ENCODE data around the gene CCDC51.

The CCDC51 gene

DNA sequence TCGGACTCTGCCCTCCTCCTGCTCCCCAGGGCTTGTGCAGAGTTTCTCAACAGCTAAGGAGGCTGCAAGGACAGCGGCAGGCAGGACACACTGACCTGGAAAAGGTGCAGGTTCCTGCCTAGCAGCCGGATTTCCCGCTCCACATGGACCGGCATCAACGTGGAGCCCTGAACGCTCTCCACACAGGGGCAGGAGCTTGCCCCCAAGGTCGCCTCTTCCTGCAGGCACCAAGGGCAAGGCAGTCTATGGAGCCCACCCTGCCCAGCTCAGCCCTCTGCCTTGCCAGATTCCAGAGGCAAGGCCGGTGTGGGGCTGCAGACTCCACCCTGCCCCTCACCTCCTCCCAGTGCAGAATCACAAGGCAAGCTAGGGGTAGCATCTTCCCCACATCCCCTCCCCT is 20.8 kb downstream of the CCDC51 start:
- DNase-seq (ENCODE audit: low spot score) = no peak

DNA sequence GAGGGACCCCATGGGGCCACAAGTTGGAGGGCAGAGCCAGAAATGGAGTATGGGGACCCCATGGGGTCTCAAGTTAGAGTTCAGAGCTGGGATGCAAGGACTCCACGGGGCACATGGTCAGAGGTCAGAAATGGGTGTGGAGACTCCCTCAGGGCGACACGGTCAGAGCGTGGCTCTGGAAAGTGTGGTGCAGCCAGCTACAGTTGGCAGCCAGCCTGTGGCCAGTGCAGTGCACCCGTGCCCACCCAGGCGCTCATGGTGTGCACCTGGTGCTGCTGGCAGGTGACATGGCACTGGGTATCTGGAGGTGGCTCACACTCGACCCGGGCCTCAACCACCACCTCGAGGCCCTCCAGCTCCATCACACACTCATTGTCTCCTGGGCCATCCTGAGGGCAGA is 21.3 kb downstream of the CCDC51 start:
- no peak for DNase-seq (ENCODE audit: low spot score)

DNA sequence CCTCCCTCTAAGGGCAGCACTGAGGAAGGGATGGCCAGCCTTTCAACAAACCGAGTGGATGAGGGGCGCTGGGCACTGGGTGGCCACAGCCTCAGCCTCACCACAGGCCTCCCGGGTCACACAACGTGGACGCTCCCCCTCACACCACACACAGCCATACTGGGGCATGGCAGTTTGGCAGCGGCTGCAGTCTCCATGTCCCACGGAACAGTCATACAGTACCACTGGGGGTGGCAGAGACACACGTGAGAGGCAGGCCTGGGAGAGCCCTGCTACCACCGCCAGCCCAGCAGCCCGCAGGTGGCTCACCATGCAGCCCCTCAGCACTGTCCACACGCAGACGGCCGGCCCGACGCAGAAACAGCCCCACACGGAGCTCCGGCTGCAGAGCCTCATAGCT is 21.8 kb downstream of the CCDC51 start:
- DNase-seq (ENCODE audit: low spot score) = no peak

DNA sequence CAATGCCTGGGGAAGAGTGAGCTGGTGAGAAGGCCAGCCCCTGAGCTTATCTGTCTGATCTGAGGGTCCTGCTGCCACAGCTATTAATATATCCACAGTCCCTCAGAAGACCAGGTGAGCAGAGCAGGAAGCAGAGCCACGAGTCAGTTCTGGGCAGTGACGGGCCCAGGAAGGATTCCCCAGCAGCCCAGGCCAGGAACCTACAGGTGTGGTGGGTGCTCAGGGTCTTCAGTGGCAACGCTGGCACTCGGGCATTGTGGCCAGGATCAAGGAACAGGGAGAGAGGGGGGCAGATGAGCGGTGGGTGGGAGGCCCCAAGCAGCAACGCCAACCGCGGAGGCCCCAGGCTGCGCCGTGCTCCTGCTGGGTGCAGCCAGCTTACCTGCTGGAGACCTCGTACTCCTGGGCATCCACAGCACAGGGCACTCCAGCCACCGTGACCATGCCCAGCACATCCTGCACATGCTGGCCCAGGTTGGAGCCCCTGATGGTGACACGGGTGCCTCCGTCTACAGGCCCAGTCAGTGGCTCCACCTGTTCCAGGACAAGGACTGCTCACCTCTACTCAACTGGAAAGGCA is 22.3 kb downstream of the CCDC51 start:
- no peak for DNase-seq (ENCODE audit: low spot score)

DNA sequence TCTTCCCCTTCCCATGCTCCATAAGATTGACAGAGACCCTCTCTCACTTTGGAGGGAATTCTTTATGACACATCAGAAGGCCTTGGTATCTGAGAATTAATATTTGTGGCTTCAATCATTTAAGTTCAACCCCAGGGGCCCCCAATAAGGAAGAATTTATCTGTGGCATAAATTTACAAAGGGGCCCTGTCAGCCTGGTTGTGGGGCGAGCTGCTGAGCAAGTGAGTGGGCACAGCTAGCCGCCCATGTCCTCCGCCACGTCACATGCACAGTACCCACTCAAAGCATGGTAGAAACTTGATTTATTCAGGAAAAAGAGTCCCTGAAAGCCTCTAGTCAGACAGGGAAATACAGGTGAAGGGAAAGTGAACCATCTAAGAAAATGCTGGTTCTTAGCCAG is 23.4 kb downstream of the CCDC51 start:
- DNase-seq (ENCODE audit: low spot score) = no peak

DNA sequence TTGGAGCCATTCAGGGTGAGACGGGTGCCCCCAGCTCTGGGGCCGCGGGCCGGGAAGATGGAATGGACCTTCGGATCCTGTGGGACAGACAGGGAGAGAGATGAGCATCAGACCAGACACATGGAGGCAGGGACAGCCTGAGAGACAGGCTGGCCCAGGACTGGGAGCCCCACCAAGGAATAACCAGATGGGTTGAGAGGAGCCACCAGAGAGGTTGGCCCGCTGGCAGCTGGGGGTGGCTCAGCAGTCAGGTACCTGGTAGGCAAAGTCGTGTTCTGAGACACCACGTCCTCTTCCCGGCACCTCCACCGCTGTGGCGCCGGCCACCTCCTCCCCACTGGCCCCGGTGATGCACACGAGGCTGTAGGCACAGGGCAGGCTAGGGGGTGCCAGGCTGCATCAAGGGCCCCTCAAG is 23.8 kb downstream of the CCDC51 start:
- no peak for DNase-seq (ENCODE audit: low spot score)

DNA sequence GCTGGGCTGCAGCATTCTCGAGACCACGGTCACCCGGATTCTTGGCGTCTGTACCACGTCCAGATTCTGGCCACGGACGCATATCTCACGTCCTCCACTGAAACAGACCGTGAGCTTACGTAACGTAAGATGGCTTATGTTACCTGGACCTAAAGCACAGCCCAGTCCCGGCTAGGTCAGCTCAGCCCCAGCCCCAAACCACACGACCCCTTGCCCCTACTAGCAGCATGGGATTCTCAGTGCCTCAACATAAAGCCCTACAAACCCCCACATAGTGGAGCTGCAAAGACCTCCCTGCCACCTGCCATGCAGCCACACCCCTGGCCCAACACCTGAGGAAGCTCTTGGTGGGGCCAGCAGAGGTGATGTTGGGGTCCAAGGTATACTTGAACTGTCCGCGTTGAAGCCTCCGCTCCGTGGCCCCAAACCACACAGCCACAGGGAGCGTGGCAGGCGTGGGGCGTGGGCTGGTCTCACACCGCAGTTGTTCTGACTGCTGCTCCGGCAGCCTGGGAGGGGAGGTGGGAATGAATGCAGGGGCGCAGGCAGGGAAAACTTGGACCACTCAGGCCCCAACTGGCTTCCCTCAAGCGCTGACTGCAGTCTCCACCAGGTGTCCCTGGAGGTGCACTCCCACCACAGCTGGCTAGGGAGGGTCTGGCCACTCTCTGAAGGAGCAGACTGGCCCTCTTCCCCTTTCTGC is 24.5 kb downstream of the CCDC51 start:
- no peak for DNase-seq (ENCODE audit: low spot score)

DNA sequence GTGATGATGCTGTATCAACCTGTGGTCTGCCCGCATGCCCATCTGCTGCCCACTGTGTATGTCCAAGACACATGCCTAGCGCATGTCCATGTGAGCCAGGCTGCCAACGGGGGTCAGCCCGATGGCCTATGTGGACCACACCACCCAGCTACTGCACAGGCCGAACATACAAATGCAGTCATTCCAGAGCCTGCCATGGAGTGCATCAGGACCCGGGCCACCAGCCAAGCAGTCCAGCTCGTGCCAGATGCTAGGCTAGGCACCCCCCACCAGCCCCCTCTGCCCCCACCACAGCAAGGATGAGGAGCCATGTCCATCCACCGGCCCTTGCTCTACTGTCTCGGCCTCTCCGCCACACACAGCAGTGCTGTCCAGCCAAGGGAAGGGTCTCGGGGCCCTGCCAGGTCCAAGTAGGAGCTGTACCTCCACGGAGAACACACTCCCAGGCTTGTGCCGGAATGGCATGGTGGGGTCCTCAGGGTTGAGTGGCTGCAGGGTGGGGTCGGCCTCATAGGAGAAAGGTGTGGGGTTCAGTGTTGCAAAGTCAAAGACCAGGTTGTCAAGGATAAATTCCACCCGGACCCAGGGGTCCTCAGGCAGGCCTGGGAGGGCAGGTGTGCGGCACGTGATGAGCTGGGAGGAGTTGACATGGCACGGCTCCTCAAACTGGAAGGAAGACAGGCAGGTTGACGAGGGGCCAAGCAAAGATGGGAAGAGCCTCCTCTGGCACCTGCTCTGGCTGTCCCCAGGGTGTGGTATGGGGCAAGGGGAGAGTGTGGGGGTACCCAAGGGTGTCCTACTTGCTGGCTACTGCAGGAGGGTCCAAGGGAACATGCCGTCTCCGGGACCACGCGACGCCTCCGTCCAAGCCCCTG is 25.3 kb downstream of the CCDC51 start:
- no peak for DNase-seq (ENCODE audit: low spot score)

DNA sequence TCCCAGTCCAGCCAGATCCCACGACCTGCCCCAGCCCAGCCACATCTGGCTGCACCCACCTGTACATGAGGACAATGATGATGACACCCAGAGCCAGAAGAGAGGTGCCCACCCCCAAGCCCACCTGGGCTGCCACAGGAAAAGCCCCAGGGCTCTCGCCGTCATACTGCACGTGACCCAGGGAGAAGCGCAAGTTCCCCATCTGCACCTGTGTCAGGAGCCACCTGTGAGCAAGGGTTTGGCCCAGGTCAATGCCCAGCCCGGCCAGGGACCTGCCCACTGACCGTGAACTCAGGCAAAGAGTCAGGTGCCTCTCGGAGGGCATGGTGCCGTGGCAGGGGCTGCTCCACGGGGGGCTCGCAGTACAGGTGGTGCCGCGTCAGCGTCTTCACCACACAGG is 26.3 kb downstream of the CCDC51 start:
- no peak for DNase-seq (ENCODE audit: low spot score)

DNA sequence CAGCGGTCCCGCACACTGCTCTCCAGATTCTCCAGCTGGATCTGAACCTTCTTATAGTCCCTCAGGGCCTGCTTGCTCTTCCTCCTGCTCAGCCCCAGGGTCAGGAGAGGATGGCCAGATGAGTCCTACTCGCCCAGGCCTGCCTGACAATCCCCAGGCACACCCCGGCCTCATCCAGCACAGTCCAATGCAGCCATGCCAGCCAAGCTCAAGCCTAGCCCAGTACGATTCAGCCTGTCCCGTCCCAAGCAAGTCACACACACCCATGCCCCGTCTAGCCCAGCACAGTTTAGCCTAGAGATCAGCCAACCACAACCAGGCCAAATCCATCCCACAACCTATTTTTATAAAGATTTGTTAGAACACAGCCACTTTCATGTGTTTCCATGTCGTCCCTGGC is 26.8 kb downstream of the CCDC51 start:
- no peak for DNase-seq (ENCODE audit: low spot score)

DNA sequence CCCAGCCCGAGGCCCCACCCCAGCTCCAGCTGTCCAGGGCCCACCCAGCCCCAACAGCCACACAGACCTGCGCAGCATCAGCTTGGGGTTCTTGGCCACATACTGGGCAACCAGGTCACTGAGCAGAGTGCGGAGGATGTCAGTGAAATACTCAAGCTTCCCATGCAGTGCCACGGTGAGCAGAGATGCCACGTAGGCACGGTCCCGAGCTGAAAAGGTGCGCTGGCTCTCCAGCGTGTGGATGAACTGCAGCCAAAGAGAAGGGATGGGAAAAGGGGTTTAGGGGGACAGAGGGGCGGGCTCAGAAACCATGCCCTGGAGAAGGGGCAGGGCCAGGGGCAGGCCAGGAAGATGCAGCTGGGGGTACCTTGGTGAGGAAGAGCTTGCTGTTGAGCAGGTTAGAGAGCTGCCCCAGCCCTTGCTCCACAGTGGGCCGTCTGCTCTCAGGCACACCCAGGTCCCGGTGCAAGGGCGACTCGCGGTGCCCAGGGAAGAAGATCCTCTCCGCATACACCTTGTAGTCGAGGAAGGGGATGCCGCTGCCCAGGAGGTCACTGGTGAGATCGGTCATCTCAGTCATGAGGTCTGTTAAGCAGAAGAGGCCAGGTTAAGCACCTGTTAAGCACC is 27.4 kb downstream of the CCDC51 start:
- no peak for DNase-seq (ENCODE audit: low spot score)

DNA sequence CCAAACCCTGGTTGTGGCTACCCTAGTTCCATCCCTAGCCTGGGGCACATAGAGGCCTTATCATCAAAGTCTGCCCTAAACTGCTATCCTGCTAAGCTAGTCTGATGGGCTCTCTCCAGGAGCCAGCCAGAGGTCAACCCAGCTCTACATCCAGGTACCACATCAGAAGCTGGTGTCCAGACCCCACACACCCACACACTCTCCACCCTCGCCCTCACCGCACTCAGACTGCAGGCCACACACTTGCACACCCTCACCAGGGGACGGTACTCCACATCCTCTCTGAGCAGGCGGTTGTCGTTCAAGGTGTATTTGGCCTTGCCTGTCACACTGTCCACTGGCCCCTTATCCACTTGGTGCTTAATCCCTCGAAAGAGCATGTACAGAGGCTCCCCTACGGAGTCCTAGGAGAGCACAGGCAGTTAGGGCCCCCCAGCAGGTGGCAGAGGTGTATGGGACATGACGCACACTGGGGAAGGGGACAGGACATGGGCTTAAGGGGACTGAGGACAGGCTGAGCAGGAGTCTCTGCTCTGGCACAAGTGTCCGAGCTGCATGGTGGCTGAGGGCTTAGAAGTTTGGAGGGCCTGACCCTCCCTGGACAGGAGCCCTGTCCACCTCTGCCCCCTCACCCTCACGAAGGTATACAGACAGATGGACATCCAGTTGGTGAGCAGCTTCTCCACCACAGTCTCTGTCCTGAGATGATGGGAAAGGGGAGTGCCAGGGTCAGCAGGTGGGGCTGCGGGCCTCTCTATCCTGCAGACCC is 28.1 kb downstream of the CCDC51 start:
- DNase-seq (ENCODE audit: low spot score) = no peak

DNA sequence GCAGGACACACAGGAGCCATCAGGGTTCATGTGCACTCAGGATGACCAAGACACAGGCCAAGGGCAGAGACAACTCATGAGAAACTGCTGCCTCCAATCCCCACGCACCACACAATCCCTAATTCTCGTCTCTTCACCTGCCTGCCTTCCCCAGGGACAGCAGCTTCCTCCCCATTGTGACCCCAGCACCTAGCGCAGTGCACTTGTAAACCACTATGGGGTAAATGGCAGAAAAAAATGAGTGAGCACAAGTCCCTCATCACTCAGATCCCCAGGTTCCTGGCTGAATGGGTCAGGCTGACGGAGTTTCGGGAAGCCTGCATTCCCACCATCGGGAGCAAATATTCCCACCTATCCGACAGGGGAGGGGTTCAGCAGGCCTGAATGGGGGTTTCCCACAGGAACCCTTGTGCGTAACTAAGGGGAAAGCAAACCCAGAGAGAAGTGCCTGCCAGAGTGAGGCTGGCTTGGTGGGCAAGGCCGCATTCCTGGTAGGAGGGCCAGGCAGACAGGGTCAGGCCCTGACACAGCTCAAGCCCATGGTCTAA is 28.8 kb downstream of the CCDC51 start:
- no peak for DNase-seq (ENCODE audit: low spot score)

DNA sequence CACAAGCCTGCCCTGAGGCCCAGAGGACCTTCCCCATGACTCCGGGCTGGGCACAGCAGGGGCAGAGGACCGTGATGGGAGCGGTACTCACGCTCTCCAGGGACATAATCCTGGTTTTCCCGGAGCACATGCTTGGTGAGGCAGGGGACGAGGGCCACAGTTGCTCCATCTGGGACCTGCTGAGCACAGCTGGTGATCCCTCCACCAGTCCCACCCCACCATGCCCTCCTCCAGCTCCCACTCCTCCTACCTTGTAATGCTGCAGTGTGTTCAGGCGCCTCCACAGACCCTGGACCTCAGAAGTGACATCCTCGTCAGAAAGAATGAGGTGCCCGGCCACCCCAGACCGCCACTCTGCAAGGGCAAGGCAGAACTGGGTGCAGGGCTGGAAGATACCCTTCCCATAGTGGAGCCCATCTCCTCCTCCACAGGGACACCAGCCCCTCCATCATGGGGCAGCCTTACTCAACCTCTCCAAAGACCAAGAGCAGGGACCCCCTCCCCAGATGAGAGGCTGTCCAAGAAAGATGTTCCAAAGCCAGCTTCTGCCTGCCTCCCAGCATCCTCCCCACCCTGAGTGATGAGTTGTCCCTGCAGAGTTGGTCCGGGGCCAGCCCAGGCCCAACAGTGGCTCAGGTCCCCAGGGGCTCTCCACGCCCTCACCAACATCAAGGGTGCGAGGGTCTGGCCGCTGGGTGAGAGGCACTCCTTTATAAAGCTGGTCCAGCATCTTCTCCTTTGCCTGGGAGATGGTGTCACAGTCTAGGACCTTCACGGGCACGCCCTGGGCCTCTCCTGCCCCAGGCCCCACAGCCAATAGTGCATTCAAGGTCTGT is 29.5 kb downstream of the CCDC51 start:
- no peak for DNase-seq (ENCODE audit: low spot score)

DNA sequence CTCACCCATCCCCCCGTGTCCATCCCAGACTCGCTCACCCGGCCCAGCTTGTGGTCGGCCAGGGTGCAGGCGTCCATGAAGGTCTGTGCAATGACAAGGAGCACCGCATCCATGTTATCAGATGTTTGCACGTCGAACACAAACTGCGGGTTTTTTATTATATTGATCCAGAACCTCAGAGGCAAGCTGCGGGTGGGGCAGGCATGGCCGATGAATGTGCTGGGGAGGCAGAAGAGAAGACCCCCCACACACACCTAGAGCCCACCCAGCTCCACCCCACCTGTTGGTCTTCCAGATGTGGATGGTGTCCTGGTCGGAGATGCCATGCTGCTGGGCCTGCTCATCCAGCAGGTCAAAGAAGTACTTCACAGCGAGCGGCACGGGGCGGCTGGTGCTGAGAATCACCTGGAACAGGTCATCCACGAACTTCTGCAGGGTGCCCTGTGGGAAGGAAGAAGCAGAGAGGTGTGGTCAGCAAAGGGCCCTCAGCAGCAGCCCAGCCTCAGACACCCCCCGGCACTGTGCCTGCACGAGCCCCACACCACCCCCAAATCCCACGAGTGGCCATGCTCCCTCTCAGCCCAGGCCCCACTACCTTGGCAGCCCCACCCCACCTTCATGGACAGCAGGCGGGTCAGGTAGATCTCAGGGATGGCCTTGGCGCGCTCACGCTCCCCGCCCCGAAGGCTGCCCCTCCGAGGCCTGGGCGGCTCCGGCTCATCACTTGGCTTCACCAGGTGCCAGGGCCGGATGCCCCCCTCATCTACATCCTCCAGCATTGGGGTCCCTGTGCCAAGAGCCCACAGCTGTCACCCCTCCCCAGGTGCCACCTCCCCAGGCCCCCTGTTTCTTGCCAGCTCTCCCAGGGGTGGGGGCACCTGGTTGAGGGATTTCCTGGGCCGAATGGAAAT is 30.4 kb downstream of the CCDC51 start:
- no peak for DNase-seq (ENCODE audit: low spot score)

DNA sequence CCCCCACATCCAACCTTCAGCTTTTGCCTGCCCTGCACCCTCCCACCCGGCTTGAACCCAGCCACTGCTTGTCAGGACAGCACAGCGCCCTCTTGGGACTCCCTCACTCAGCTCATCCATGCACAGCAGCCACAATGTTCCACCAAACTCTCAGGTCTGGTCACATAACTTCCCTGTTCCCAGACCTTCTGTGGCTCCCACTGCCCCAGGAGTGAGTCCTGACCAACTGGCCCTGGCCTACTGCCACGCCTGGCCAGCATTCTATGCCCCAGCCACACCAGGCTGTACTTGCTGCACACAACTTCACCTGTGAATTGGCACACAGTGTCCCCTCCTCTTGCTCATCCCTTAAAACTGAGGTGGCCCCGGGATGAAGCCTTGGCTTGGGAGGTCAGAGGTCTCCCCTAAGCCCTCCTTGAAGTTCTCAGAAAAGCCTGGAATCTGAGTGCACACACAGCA is 31.1 kb downstream of the CCDC51 start:
- no peak for DNase-seq (ENCODE audit: low spot score)

DNA sequence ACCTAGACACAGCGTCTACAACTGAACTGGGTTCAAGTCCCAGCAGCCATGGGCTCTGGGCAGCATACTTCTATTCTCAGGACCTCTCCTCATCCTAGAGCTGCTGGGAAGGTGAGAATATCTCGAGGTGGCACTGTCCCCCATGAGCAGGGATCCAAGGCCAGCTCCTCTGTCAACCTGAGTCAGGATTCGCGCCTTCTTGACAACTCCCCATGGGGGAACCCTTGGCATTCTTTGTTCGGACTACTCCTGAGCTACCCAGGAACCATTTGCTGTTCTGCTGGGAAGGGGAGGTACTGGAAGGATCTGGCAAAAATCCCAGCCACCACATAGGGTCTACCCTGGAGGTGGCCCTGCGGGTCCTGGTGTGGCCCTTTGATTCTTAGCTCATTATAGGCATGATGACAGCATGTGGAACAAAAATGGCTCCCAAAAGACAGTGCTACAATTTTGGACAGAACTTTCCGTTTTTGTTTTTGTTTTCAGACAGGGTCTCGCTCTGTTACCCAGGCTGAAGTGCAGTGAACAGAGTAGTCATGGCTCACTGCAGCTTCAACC is 32.3 kb downstream of the CCDC51 start:
- no peak for DNase-seq (ENCODE audit: low spot score)

DNA sequence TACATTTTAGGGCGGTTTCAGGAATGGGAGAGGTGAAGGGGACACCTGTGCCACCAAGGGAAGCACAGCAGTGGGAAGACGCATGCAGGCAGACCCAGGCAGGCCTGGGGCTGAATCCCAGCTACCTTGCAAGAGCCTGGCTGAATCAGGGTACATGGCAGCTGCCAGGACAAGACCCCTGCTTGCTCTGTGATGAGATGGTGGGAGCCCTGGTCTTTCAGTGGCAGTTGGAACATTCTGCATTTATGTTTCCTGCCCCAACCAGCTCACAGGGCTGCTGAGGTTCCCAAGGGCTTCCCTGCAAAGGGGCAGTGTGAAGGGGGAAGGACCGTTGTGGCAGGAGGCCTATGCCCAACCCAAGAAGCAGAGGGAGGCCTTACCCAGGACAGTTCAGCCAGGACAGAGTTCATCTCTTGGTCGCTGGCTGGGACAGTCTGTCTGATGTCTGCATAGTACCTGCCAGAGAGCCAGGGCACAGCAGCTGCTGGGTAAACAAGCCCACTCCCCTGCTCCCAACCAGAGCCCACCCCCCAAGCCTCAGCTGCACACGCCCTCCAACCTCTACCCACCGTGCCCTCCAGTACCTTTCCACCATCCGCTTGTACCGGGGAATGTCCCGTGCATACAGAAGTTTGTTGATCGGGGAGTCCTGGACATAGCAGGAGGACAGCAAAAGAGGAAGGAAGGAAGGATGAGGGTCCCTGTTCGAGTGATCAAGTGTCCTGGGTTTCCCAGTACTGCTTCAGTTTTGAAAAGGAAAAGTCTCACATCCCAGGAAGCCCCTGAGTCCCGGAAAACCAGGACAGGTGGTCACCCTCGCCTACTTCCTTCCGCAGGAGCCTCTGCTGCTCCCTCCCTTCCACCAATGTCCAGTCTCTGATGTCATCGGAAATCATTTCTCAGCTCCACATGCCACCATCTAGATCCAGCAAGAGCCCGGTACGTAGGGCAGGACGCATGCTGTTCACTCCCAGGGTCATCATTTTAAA is 33.2 kb downstream of the CCDC51 start:
- DNase-seq (ENCODE audit: low spot score) = no peak
